Measurements from ENCODE around the gene FCN2. TPM values are rescaled to one million over a fixed set of nuclear protein-coding genes. Genes with fewer than 3 reads are reported as not detected.

The FCN2 gene
- total and polyA plus RNA-seq, 10 donors: 0.38 to 7.6 (median 1.8) TPM; not detected in 1

- Histone ChIP-seq H3K4me3 (peak overlapping the region in 1 of 8 donors; percentile 30), H3K9me3 (no peaks in the 10 kb centered on the region), H3K27me3 (replicated peaks in 1 of 7) (peaks cover 0 to 60% (median 0%) of the 10 kb centered on the region in 7 donors), H3K36me3 (no peaks in the 10 kb centered on the region), H3K4me1 (peaks cover 0 to 90% (median 52%) of the 10 kb centered on the region in 6 donors), H3K27ac (peak overlapping the region in 7 of 8 donors; percentile 39 to 87 (median 55))
- TF ChIP-seq POLR2A (IDR thresholded peaks at IDR 0.05) (no peak), POLR2AphosphoS5 (IDR thresholded peaks at IDR 0.05) (peak in 2 of 3 donors; percentile 61 to 70), CTCF (IDR thresholded peaks at IDR 0.05 in 8 of 11, conservative IDR thresholded peaks at IDR 0.05 in 3 of 11) (peak in 3 of 11 experiments; percentile 18 to 52 (median 36))
- intact Hi-C loops (cut with DNase I; ENCODE audit: low total_unique reads): no loop called here
- WGBS, 5 donors: 36 to 59% (median 42%) methylated on average over 12 to 13 of the region's 13 CpGs
- DNase-seq: peak; percentile 88
These were observed 48.9 kb downstream of the FCN2 start for GRCh38 chr9:134929193-134930158.

- H3K9me3 ChIP-seq: no peaks in the 10 kb centered on the region
- H3K4me3 ChIP-seq: no peak overlapping the region
- WGBS, 5 donors: 43 to 69% (median 65%) methylated on average over 13 of the region's 13 CpGs
- peaks cover 0 to 90% (median 57%) of the 10 kb centered on the region in 6 donors for H3K4me1 ChIP-seq
- TF ChIP-seq CTCF (IDR thresholded peaks at IDR 0.05 in 8 of 11, conservative IDR thresholded peaks at IDR 0.05 in 3 of 11): no peak
- TF ChIP-seq POLR2AphosphoS5 (IDR thresholded peaks at IDR 0.05): peak in 2 of 3 donors; percentile 36 to 64
- no peak for TF ChIP-seq POLR2A (IDR thresholded peaks at IDR 0.05)
- peaks cover 0 to 67% (median 0%) of the 10 kb centered on the region in 7 donors for H3K27me3 ChIP-seq (replicated peaks in 1 of 7)
- peak; percentile 76 for DNase-seq
- H3K27ac ChIP-seq: peak overlapping the region in 4 of 8 donors; percentile 55 to 87 (median 84)
- intact Hi-C loops (cut with DNase I; ENCODE audit: low total_unique reads): no loop called here
- no peaks in the 10 kb centered on the region for H3K36me3 ChIP-seq
These were observed 49.8 kb downstream of the FCN2 start for GRCh38 chr9:134930398-134930797.

GRCh38 chr9:134932171-134932570, 51.6 kb downstream of the FCN2 start:
- H3K4me3 ChIP-seq: no peak overlapping the region
- DNase-seq: no peak
- H3K27me3 ChIP-seq (replicated peaks in 1 of 7): peaks cover 0 to 72% (median 0%) of the 10 kb centered on the region in 7 donors
- no peak for TF ChIP-seq POLR2AphosphoS5 (IDR thresholded peaks at IDR 0.05)
- TF ChIP-seq CTCF (IDR thresholded peaks at IDR 0.05 in 8 of 11, conservative IDR thresholded peaks at IDR 0.05 in 3 of 11): no peak
- TF ChIP-seq POLR2A (IDR thresholded peaks at IDR 0.05): no peak
- intact Hi-C loops (cut with DNase I; ENCODE audit: low total_unique reads): no loop called here
- no peak overlapping the region for H3K27ac ChIP-seq
- H3K36me3 ChIP-seq: no peaks in the 10 kb centered on the region
- 89 to 94% (median 91%) methylated on average over 12 of the region's 12 CpGs for WGBS, 5 donors
- no peaks in the 10 kb centered on the region for H3K9me3 ChIP-seq
- H3K4me1 ChIP-seq: peaks cover 0 to 98% (median 75%) of the 10 kb centered on the region in 6 donors

- peak overlapping the region in 1 of 8 donors; percentile 16 for H3K27ac ChIP-seq
- H3K27me3 ChIP-seq (replicated peaks in 1 of 7): peaks cover 0 to 74% (median 0%) of the 10 kb centered on the region in 7 donors
- intact Hi-C loops (cut with DNase I; ENCODE audit: low total_unique reads): no loop called here
- H3K36me3 ChIP-seq: no peaks in the 10 kb centered on the region
- WGBS, 5 donors: 66 to 81% (median 70%) methylated on average over 5 of the region's 5 CpGs
- no peaks in the 10 kb centered on the region for H3K9me3 ChIP-seq
- DNase-seq: peak; percentile 36
- no peak for TF ChIP-seq POLR2AphosphoS5 (IDR thresholded peaks at IDR 0.05)
- H3K4me1 ChIP-seq: peaks cover 0 to 98% (median 79%) of the 10 kb centered on the region in 6 donors
- no peak overlapping the region for H3K4me3 ChIP-seq
These were observed 52.0 kb downstream of the FCN2 start for GRCh38 chr9:134932606-134933005.
